ENCODE data around the gene SMIM44. TPM values are rescaled to one million over a fixed set of nuclear protein-coding genes. Genes with fewer than 3 reads are reported as not detected.

The SMIM44 gene
- total RNA-seq, 4 donors from 2014 or later: not detected

GRCh38 chr19:3444695-3445234, 38.5 kb downstream of the SMIM44 start:
- H3K9me3 ChIP-seq: no peaks in the 10 kb centered on the region
- TF ChIP-seq POLR2A (IDR thresholded peaks at IDR 0.05) (no peak), CTCF (IDR thresholded peaks at IDR 0.05) (no peak)
- H3K4me1 ChIP-seq: peaks cover 0 to 71% (median 29%) of the 10 kb centered on the region in 3 donors
- H3K4me3 ChIP-seq: no peak overlapping the region
- peak overlapping the region in 2 of 4 donors; percentile 83 to 85 for H3K27ac ChIP-seq
- H3K36me3 ChIP-seq: peaks cover 0 to 92% of the 10 kb centered on the region in 2 donors
- 56 to 65% methylated on average over 4 to 15 of the region's 24 CpGs for WGBS, 2 donors (ENCODE audit: low coverage in 1 of 2)
- no peak for ATAC-seq
- no peaks in the 10 kb centered on the region for H3K27me3 ChIP-seq

GRCh38 chr19:3443840-3444694, 39.2 kb downstream of the SMIM44 start:
- peak in 1 of 4 experiments; percentile 16 for TF ChIP-seq CTCF (IDR thresholded peaks at IDR 0.05)
- no peak for TF ChIP-seq EP300 (IDR thresholded peaks at IDR 0.05)
- TF ChIP-seq POLR2A (IDR thresholded peaks at IDR 0.05): no peak
- no peak for TF ChIP-seq POLR2AphosphoS5 (IDR thresholded peaks at IDR 0.05)
- Histone ChIP-seq H3K4me3 (no peak overlapping the region), H3K4me1 (peaks cover 0 to 72% (median 29%) of the 10 kb centered on the region in 3 donors), H3K27me3 (no peaks in the 10 kb centered on the region), H3K27ac (peak overlapping the region in 3 of 4 donors; percentile 66 to 83 (median 82)), H3K9me3 (no peaks in the 10 kb centered on the region), H3K36me3 (peaks cover 0 to 92% of the 10 kb centered on the region in 2 donors)
- WGBS, 2 donors (ENCODE audit: low coverage in 1 of 2): 15% methylated on average over 14 of the region's 33 CpGs; no CpG with 5 or more reads in 1 of the 2 donors
- ATAC-seq: peak; percentile 62

GRCh38 chr19:3442487-3443071, 40.7 kb downstream of the SMIM44 start:
- no peak overlapping the region for H3K4me3 ChIP-seq
- H3K36me3 ChIP-seq: peaks cover 0 to 92% of the 10 kb centered on the region in 2 donors
- WGBS, 2 donors (ENCODE audit: low coverage in 1 of 2): no CpG with 5 or more reads among the region's 15 CpGs
- H3K27me3 ChIP-seq: no peaks in the 10 kb centered on the region
- H3K9me3 ChIP-seq: no peaks in the 10 kb centered on the region
- peak overlapping the region in 3 of 4 donors; percentile 64 to 82 (median 68) for H3K27ac ChIP-seq
- TF ChIP-seq POLR2AphosphoS5 (IDR thresholded peaks at IDR 0.05) (no peak), CTCF (IDR thresholded peaks at IDR 0.05) (no peak), EP300 (IDR thresholded peaks at IDR 0.05) (no peak), POLR2A (IDR thresholded peaks at IDR 0.05) (no peak)
- ATAC-seq: no peak
- H3K4me1 ChIP-seq: peaks cover 0 to 72% (median 29%) of the 10 kb centered on the region in 3 donors

GRCh38 chr19:3441986-3442329, 41.3 kb downstream of the SMIM44 start:
- no peak for ATAC-seq
- peak overlapping the region in 3 of 4 donors; percentile 64 to 82 (median 74) for H3K27ac ChIP-seq
- WGBS, 2 donors (ENCODE audit: low coverage in 1 of 2): 71 to 75% methylated on average over 4 to 8 of the region's 14 CpGs
- no peak overlapping the region for H3K4me3 ChIP-seq
- H3K36me3 ChIP-seq: peaks cover 0 to 92% of the 10 kb centered on the region in 2 donors
- TF ChIP-seq EP300 (IDR thresholded peaks at IDR 0.05) (no peak), CTCF (IDR thresholded peaks at IDR 0.05) (no peak), POLR2AphosphoS5 (IDR thresholded peaks at IDR 0.05) (no peak), POLR2A (IDR thresholded peaks at IDR 0.05) (no peak)
- H3K27me3 ChIP-seq: no peaks in the 10 kb centered on the region
- H3K4me1 ChIP-seq: peaks cover 0 to 72% (median 29%) of the 10 kb centered on the region in 3 donors
- H3K9me3 ChIP-seq: no peaks in the 10 kb centered on the region
